Hindlimb muscle (tissue), 1 donor: Measurements from ENCODE around the gene ADGRL1. TPM values are rescaled to one million over a fixed set of nuclear protein-coding genes. Genes with fewer than 3 reads are reported as not detected.
"Not testable (repeated sequence)": the region's sequence is repeated elsewhere in the genome, so short reads cannot be mapped to it uniquely, and the experiment has no call there.

Source experiments
- DNase-seq: peaks from one replicate; pipeline ENCODE4 v3.0.0-alpha.2; 2013
- polyA plus RNA-seq: library from polyadenylated mRNA; unstranded; fragments of 120-200 nt; gene quantifications from one replicate; pipeline ENCODE4 v1.2.1, GENCODE V29; 2013; ENCODE audit not compliant: insufficient read length

The ADGRL1 gene
- polyA plus RNA-seq, 1 donor = 20.8 TPM

DNA sequence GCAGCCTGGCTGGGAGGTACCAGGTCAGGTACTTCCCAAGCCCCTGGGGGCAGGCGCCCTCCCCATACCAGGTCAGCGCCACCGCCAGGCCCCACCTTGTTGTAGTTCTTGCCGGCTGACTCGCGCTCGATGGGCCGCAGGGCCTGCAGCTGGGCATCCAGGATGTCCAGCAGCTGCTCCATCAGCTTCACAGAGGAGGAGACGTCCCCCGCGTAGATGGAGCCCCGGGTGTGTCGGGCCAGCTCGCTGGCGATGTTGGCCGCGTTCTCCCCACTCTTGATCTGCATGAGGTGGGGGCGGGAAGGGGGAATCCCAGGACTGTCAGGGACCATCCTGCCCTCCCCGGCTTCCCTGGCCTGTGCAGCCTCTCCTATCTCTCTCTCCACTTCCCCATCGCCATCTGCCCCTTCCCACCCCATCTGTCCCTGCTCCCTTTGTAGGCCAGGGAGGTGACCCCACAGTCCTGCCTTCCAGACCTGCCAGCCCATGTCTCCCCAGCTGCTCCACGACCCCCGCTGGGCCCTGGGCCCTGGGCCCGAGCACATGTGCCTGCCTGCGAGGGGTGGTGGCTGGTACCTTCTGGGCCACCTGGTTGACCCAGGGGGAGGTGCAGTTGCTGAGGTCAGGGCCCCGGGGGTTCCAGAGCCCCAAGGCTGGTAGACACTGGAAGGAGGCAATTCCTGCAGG, 45.8 kb downstream of the ADGRL1 start:
- no peak for DNase-seq

DNA sequence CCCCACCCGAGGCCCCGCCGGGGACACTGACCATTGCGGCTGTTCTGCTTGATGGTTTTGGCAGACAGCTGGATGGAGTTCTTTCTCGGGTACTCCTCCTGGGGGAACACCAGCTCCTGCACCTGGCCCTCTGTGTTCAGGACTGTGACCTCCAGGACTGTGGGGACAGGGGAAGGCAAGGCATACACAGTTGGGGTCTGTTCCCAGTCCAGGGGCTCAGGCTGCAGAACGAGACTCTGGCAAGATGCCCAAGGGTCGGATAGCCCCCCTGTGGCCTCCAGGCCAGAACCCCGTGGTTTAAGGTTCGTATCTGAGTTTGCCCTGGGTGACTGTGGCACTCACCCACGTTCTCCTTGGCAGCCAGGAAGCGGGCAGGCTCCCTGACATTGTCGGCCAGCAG, 46.9 kb downstream of the ADGRL1 start:
- no peak for DNase-seq

DNA sequence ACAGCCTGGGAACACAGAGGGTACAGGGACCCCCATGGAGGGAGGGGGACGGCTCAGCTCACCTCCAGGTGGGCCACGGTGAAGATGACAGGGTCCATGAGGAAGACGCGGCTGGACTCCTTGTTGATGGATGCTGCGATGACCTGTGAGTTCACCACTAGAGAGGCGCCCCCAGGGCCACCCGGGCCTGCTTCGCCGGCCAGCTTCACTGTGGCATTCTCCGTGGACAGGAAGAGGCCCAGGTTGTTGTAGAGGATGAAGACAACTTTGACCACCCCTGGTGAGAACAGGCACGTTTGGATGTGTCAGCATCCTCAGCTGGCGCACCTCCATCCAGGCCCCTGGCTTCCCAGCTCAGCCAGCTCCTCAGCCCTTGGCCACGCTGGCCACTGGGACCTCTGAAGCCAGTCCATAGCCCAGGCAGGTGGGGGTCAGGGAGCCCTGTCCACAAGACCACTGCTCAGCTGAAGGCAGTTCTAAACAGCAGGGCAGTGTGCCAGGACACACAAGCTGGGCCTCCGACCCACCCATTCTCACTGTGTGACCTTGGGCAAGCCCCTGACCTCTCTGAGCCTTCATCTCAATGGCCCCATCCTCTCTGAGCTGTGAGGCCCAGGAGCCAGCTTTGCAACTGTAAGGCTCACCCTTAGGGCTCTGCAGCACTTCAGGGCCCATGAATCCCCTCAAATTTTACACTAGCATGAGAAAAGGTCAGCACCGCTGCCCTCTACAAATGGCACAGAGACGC, 47.5 kb downstream of the ADGRL1 start:
- no peak for DNase-seq

DNA sequence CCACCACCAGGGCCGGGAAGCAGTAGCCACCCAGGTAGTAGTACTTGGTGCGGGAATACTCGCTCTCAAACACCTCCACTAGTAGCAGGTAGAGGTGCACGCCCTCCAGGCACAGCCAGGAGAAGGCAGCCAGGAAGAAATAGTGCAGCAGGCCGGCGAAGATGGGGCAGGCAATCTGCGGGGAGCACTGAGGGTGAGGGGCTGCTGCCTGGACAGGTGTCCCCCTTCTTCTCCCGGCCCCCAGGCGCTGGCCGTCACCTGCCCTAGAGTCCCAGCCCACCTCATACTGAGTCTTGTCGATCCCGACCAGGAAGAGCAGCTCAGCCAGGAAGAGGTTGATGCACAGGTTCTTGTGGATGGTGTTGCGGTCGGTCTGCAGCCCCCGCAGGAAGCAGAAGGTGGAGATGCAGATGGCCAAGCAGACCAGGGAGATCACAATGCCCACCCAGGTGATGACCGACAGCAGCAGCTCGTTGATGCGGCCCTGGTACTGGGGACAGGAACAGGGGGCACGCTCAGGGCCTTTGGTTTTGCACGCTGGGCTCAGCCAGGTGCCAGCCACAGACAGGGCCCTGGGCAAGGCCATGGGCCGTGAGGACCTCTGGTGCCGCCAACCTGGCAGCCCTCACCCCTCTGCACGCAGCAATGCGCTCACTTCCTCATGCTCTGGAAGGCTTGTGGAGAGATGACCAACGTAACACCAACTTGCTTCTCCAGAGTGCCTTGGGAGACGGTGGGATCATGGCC, 48.8 kb downstream of the ADGRL1 start:
- no peak for DNase-seq

- no peak for DNase-seq
Measured at GRCh38 chr19:14156122-14156521, 49.8 kb downstream of the ADGRL1 start.

DNA sequence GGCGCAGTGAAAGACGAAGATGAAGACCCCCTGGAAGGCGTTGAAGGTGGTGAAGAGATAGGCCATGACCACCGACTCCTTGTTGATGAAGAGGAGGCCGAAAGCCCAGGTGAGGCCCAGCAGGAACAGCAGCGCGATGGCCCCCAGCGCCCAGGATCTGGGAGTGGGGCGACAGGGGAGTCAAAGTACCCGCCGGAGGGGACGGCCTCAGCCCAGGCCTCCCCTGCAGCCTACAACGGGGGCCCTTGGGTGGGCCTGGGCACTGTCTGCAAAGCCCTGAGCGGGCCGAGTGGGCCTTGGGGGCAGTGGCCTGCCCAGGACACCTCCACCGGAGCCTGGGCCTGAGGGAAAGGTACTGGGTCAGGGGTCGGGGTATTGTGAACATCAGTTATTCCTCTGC, 50.6 kb downstream of the ADGRL1 start:
- DNase-seq = no peak

DNA sequence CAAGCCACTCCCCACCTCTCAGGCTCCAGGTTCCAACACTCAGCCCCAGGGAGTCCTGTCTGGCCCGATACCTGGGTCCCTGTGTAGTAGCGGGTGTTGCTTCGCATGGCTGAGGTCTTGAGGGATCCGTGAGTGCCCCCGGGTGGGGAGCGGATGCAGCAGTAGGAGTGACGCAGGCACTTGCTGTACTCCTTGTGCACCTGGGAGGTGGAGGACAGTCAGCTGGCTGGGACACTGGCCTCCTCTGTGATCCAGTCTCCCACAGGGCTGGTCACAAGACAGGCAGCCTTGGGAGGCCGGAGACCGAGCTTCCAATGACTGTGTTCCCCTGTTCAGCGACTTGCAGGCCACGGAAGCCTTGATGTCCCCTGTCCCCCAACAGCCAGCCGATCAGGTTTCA, 53.3 kb downstream of the ADGRL1 start:
- DNase-seq = no peak

GRCh38 chr19:14150770-14151661, 55.0 kb downstream of the ADGRL1 start:
- DNase-seq = no peak

DNA sequence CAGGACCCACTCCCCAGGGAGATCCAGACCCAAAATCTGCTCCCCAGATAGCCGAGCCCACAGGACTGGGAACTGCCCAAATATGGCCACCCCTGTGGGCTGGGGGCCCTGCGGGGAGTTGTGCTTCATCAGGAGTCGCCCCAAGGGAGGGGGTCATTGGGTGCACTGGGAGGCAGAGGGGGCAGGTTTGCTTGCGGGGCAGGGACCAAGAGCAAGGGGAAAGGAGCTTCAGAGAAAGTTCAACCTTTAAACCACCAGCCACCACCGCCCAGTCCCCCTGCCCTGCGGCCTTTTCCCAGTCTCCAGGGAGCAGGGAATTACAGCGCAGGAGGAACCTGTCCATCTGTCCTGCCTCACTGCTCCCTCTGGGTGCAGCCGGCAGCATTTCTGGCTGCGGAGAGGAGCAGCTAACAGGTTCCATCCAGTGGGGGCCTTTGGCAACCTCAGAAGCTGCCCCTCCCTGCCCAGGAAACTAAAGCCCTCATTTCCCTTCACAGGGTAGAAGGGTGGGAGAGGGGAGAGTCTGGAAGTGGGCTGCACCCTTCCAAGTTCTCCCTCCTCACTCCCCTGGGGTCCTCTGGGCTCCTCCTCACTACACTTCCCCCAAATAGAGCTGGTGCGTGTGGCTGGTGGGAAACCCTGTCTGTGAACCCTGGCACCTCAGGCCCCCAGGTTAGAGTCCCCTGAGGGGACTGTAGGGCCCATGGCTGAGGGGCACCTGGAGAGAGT, 55.8 kb downstream of the ADGRL1 start:
- no peak for DNase-seq

- DNase-seq = peak; percentile 89
Measured at GRCh38 chr19:14149509-14149994, 56.4 kb downstream of the ADGRL1 start.

- no peak for DNase-seq
Measured at GRCh38 chr19:14148751-14149410, 57.1 kb downstream of the ADGRL1 start.

GRCh38 chr19:14147797-14148605, 58.0 kb downstream of the ADGRL1 start:
- peak; percentile 81 for DNase-seq

DNA sequence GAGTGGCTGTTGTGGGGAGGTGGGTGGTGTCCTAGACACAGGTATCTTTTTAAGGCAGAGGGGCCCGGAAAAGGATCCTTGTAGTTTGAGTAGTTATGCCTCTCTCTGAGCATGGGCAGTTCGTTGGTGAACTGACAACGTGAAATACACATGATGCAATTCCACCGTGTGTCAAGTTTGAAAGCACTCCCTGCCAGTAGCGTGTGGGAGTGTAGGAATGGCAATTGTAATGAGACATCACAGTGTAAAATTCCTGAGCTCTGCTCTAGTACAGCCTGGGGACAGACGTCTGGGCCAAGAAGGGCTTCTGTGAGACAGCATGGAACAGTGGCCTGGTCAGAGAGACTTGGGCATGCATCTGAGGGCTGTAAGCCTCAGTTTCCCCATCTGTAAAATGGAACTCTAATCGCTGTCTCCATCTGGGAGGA, 59.2 kb downstream of the ADGRL1 start:
- DNase-seq = no peak

DNA sequence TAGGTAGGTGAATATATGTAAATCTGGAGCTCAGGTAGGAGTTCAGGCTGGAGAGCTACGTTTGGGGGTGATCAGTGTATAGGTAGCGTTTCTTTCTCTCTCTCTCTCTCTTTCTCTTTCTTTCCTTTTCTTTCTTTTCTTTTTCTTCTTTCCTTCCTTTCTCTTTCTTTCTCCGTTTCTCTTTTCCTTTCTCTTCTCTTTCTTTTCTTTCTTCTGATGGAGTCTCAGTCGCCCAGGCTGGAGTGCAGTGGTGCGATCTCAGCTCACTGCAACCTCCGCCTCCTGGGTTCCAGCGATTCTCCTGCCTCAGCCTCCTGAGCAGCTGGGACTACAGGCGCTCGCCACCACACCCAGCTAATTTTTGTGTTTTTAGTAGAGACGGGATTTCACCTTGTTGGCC, 59.8 kb downstream of the ADGRL1 start:
- not testable (repeated sequence) for DNase-seq

GRCh38 chr19:14145381-14145780, 60.6 kb downstream of the ADGRL1 start:
- DNase-seq = no peak

DNA sequence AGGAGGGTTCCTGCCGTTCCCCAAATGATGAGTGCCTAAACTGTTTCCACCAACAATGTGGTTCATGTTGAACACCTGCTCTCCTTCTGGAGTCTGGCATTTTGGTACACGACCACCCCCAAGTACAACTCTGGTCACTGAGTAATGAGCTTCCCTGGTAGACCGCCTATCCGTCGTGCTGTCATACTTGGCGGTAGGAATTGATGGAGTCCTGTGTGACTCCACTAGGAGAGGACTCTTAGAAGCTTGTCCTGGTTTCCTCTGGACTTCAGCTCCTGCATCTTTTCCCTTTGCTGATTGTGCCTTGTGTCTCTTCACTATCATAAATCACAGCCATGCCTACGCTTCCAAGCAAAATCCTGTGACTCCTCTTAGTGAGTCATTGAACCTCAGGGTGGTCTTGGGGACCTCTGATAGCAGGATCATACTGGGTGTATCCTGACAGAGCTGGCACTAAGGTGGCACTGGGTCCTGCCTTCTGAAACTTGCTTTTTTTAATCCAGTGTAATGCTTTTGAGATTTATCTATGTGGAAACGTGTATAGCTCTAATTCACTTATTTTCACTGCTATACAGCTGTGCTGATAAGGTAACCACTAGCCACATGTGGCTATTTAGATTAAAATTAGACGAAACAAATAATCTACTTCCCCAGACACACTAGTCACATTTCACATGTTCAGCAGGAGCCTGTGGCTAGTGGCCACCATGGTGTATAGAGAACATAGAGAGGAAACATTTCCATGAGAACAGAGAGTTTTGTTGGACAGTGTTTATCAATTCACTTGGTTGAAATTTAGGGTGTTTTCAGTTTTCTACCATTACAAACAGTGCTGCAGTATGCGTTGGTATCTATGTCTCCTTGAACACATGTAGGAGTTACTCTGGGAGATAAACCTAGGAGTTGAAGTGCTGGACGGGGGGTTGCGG, 63.4 kb downstream of the ADGRL1 start:
- no peak for DNase-seq

- DNase-seq = no peak
Measured at GRCh38 chr19:14141041-14141440, 64.9 kb downstream of the ADGRL1 start.

DNA sequence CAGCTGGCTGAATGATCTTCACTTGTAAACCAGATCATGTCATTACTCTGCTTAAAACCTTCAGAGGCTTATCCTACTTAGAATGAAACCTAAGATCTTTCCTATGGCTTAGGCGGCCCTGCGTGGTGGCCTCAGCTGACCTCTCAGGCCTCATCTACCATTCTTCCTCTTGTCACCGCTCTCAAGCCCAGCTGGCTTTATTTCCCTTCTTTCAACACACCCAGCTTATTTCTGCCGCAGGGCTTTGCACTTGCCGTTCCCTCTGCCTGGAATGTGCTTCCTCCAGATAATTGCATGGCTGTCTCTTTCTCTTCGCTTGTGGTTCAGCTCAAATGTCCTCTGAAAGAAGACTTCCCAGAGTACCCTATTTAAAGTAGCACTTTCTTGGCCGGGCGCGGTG, 66.0 kb downstream of the ADGRL1 start:
- no peak for DNase-seq
